ENCODE results near the gene NUDT7. TPM values are rescaled to one million over a fixed set of nuclear protein-coding genes. Genes with fewer than 3 reads are reported as not detected.

The NUDT7 gene
- total and polyA plus RNA-seq, 2 donors from 2014 or later: 7.6 to 43.8 TPM

GRCh38 chr16:77736879-77737278 lies 14.6 kb downstream of the NUDT7 start:
- Histone ChIP-seq H3K4me3 (ENCODE audit: low read length in 3 of 3) (no peak overlapping the region), H3K27ac (ENCODE audit: low read depth in 2 of 2, low read length in 2 of 2) (no peak overlapping the region), H3K9me3 (ENCODE audit: control insufficient read depth in 2 of 3, insufficient read depth in 1 of 3, low read length in 3 of 3) (no peaks in the 10 kb centered on the region), H3K9ac (ENCODE audit: low read length in 3 of 3) (no peak overlapping the region), H3K27me3 (ENCODE audit: control insufficient read depth, insufficient read depth, low read length) (no peaks in the 10 kb centered on the region), H3K36me3 (ENCODE audit: control insufficient read depth in 2 of 3, insufficient read depth in 3 of 3, low read length in 3 of 3) (peaks cover 0 to 4% (median 0%) of the 10 kb centered on the region in 3 donors), H3K4me1 (ENCODE audit: control insufficient read depth in 2 of 3, insufficient read depth in 2 of 3, low read depth in 1 of 3, low read length in 3 of 3) (no peaks in the 10 kb centered on the region)
- DNase-seq: no peak
- intact Hi-C loops (cut with DNase I): no loop called here
- FAIRE-seq: no peak
- no peak for TF ChIP-seq CTCF (IDR thresholded peaks at IDR 0.05; ENCODE audit: borderline replicate concordance, extremely low read depth, insufficient read depth)

- Histone ChIP-seq H3K4me1 (ENCODE audit: control insufficient read depth in 2 of 3, insufficient read depth in 2 of 3, low read depth in 1 of 3, low read length in 3 of 3) (no peaks in the 10 kb centered on the region), H3K27me3 (ENCODE audit: control insufficient read depth, insufficient read depth, low read length) (no peaks in the 10 kb centered on the region), H3K9me3 (ENCODE audit: control insufficient read depth in 2 of 3, insufficient read depth in 1 of 3, low read length in 3 of 3) (no peaks in the 10 kb centered on the region), H3K36me3 (ENCODE audit: control insufficient read depth in 2 of 3, insufficient read depth in 3 of 3, low read length in 3 of 3) (no peaks in the 10 kb centered on the region), H3K9ac (ENCODE audit: low read length in 3 of 3) (no peak overlapping the region), H3K4me3 (ENCODE audit: low read length in 3 of 3) (no peak overlapping the region), H3K27ac (ENCODE audit: low read depth in 2 of 2, low read length in 2 of 2) (no peak overlapping the region)
- intact Hi-C loops (cut with DNase I): no loop called here
- FAIRE-seq (no peak), DNase-seq (no peak)
- TF ChIP-seq CTCF (IDR thresholded peaks at IDR 0.05; ENCODE audit: borderline replicate concordance, extremely low read depth, insufficient read depth): no peak
Measured at GRCh38 chr16:77738706-77739558, 16.6 kb downstream of the NUDT7 start.

GRCh38 chr16:77739559-77739892 lies 17.2 kb downstream of the NUDT7 start:
- Histone ChIP-seq H3K9ac (ENCODE audit: low read length in 3 of 3) (no peak overlapping the region), H3K4me3 (ENCODE audit: low read length in 3 of 3) (no peak overlapping the region), H3K36me3 (ENCODE audit: control insufficient read depth in 2 of 3, insufficient read depth in 3 of 3, low read length in 3 of 3) (no peaks in the 10 kb centered on the region), H3K9me3 (ENCODE audit: control insufficient read depth in 2 of 3, insufficient read depth in 1 of 3, low read length in 3 of 3) (no peaks in the 10 kb centered on the region), H3K4me1 (ENCODE audit: control insufficient read depth in 2 of 3, insufficient read depth in 2 of 3, low read depth in 1 of 3, low read length in 3 of 3) (no peaks in the 10 kb centered on the region), H3K27me3 (ENCODE audit: control insufficient read depth, insufficient read depth, low read length) (no peaks in the 10 kb centered on the region), H3K27ac (ENCODE audit: low read depth in 2 of 2, low read length in 2 of 2) (no peak overlapping the region)
- DNase-seq (no peak), FAIRE-seq (no peak)
- TF ChIP-seq CTCF (IDR thresholded peaks at IDR 0.05; ENCODE audit: borderline replicate concordance, extremely low read depth, insufficient read depth): no peak
- intact Hi-C loops (cut with DNase I): no loop called here
